HEK293T (cell line): Measurements from ENCODE around the gene CA10.

Experiments used
- CTCF ChIA-PET: fragments of 350-600 bp; formaldehyde crosslinking; extraction: SDS; loops from one replicate; lab custom pipeline; 2021; ENCODE audit warnings: antibody characterized with exemption, inconsistent platforms; lab: Yijun Ruan, JAX
- POLR2A ChIA-PET: fragments of 350-600 bp; formaldehyde crosslinking; extraction: SDS; loops from one replicate; lab custom pipeline; 2020; ENCODE audit warnings: antibody characterized with exemption, inconsistent platforms; lab: Yijun Ruan, JAX
- DNase-seq: peaks from one replicate; pipeline ENCODE4 v3.0.0; 2012; ENCODE audit warnings: mixed read lengths; ENCODE audit errors: extremely low spot score
- ARNT ChIP-seq: fragments of 450-650 bp; IDR thresholded peaks from 2 replicates; pipeline ENCODE4 v1.6.1; 2017; ENCODE audit warnings: mild to moderate bottlenecking
- BHLHE40 ChIP-seq: fragments of 450-650 bp; IDR thresholded peaks from 2 replicates; pipeline ENCODE4 v1.6.1; 2016; ENCODE audit warnings: mild to moderate bottlenecking, moderate library complexity, borderline replicate concordance
- CTBP1 ChIP-seq: fragments of 450-650 bp; IDR thresholded peaks from 2 replicates; pipeline ENCODE4 v1.6.1; 2016; ENCODE audit warnings: borderline replicate concordance
- ELF4 ChIP-seq: fragments of 450-650 bp; IDR thresholded peaks from 2 replicates; pipeline ENCODE4 v1.6.1; 2017; ENCODE audit warnings: antibody characterized with exemption
- FOXA1 ChIP-seq: fragments of 450-650 bp; IDR thresholded peaks from 2 replicates; pipeline ENCODE4 v1.6.1; 2016; ENCODE audit warnings: mild to moderate bottlenecking
- FOXK2 ChIP-seq: fragments of 450-650 bp; IDR thresholded peaks from 2 replicates; pipeline ENCODE4 v1.6.1; 2016; ENCODE audit warnings: mild to moderate bottlenecking
- FOXM1 ChIP-seq: fragments of 450-650 bp; IDR thresholded peaks from 2 replicates; pipeline ENCODE4 v1.6.1; 2017; ENCODE audit warnings: mild to moderate bottlenecking, borderline replicate concordance
- HDGF ChIP-seq: fragments of 450-650 bp; IDR thresholded peaks from 2 replicates; pipeline ENCODE4 v1.6.1; 2017; ENCODE audit warnings: antibody characterized with exemption, borderline replicate concordance
- L3MBTL2 ChIP-seq: fragments of 450-650 bp; conservative IDR thresholded peaks from 2 replicates; pipeline ENCODE4 v1.6.1; 2016; ENCODE audit warnings: mild to moderate bottlenecking
- LEF1 ChIP-seq: fragments of 450-650 bp; IDR thresholded peaks from 2 replicates; pipeline ENCODE4 v1.6.1; 2017; ENCODE audit warnings: mild to moderate bottlenecking, borderline replicate concordance
- NFRKB ChIP-seq: fragments of 450-650 bp; IDR thresholded peaks from 2 replicates; pipeline ENCODE4 v1.6.1; 2016; ENCODE audit warnings: mild to moderate bottlenecking, moderate library complexity
- PKNOX1 ChIP-seq: fragments of 450-650 bp; IDR thresholded peaks from 2 replicates; pipeline ENCODE4 v1.6.1; 2016
- SP1 ChIP-seq: fragments of 450-650 bp; IDR thresholded peaks from 2 replicates; pipeline ENCODE4 v1.6.1; 2017
- SUZ12 ChIP-seq: fragments of 450-650 bp; IDR thresholded peaks from 2 replicates; pipeline ENCODE4 v1.6.1; 2016; ENCODE audit warnings: mild to moderate bottlenecking
- TARDBP ChIP-seq: fragments of 450-650 bp; IDR thresholded peaks from 2 replicates; pipeline ENCODE4 v1.6.1; 2016
- ZNF384 ChIP-seq: fragments of 450-650 bp; IDR thresholded peaks from 2 replicates; pipeline ENCODE4 v1.6.1; 2016

Gene CA10

GRCh38 chr17:51805765-51806164 lies 352.7 kb downstream of the CA10 start:
- ChIA-PET CTCF (no interaction called here), POLR2A (no interaction called here)
- TF ChIP-seq TARDBP = no peak
- TF ChIP-seq FOXM1 = no peak
- no peak for TF ChIP-seq HDGF
- TF ChIP-seq ELF4 = no peak
- no peak for TF ChIP-seq SUZ12
- TF ChIP-seq CTBP1 = no peak
- TF ChIP-seq FOXA1 = no peak
- TF ChIP-seq SP1 = no peak
- TF ChIP-seq LEF1 = no peak
- TF ChIP-seq ARNT = no peak
- no peak for TF ChIP-seq PKNOX1
- TF ChIP-seq BHLHE40 = no peak
- no peak for TF ChIP-seq NFRKB
- no peak for TF ChIP-seq FOXK2
- no peak for TF ChIP-seq ZNF384
- TF ChIP-seq L3MBTL2 = no peak
- DNase-seq = no peak

GRCh38 chr17:51805185-51805584 lies 353.3 kb downstream of the CA10 start:
- DNase-seq = no peak
- no peak for TF ChIP-seq ARNT
- no peak for TF ChIP-seq SP1
- no peak for TF ChIP-seq L3MBTL2
- no peak for TF ChIP-seq FOXA1
- TF ChIP-seq BHLHE40 = no peak
- TF ChIP-seq SUZ12 = no peak
- no peak for TF ChIP-seq CTBP1
- no peak for TF ChIP-seq FOXM1
- TF ChIP-seq HDGF = no peak
- TF ChIP-seq PKNOX1 = no peak
- TF ChIP-seq NFRKB = no peak
- no peak for TF ChIP-seq TARDBP
- TF ChIP-seq FOXK2 = no peak
- no peak for TF ChIP-seq ELF4
- no peak for TF ChIP-seq ZNF384
- ChIA-PET CTCF (no interaction called here), POLR2A (no interaction called here)

GRCh38 chr17:51803161-51803560 lies 355.4 kb downstream of the CA10 start:
- POLR2A ChIA-PET = no interaction called here
- no peak for DNase-seq
- TF ChIP-seq CTBP1 (no peak), ARNT (no peak), SUZ12 (no peak), NFRKB (no peak)
- CTCF ChIA-PET = no interaction called here

- no peak for DNase-seq
- ChIA-PET POLR2A (no interaction called here), CTCF (no interaction called here)
- TF ChIP-seq TARDBP (no peak), NFRKB (no peak), HDGF (no peak), L3MBTL2 (no peak), FOXM1 (no peak), ZNF384 (no peak), ELF4 (no peak), CTBP1 (no peak), LEF1 (no peak), SUZ12 (no peak), BHLHE40 (no peak), FOXA1 (no peak), SP1 (no peak), ARNT (no peak), PKNOX1 (no peak), FOXK2 (no peak)
Observed at GRCh38 chr17:51802544-51802943, 356.0 kb downstream of the CA10 start.

- POLR2A ChIA-PET = no interaction called here
- CTCF ChIA-PET = no interaction called here
- TF ChIP-seq LEF1 (no peak), FOXK2 (no peak), TARDBP (no peak), CTBP1 (no peak), BHLHE40 (no peak), ZNF384 (no peak), PKNOX1 (no peak), NFRKB (no peak)
- DNase-seq = no peak
Observed at GRCh38 chr17:51801626-51802025, 356.9 kb downstream of the CA10 start.

GRCh38 chr17:51799981-51800380 lies 358.5 kb downstream of the CA10 start:
- DNase-seq = no peak
- TF ChIP-seq ARNT (no peak), TARDBP (no peak), FOXK2 (no peak), LEF1 (no peak), BHLHE40 (no peak)
- CTCF ChIA-PET = no interaction called here
- POLR2A ChIA-PET = no interaction called here

GRCh38 chr17:51799240-51799639 lies 359.3 kb downstream of the CA10 start:
- TF ChIP-seq FOXA1 = no peak
- no peak for TF ChIP-seq PKNOX1
- no peak for TF ChIP-seq TARDBP
- TF ChIP-seq FOXK2 = no peak
- TF ChIP-seq HDGF = no peak
- TF ChIP-seq ARNT = no peak
- no peak for TF ChIP-seq BHLHE40
- TF ChIP-seq LEF1 = no peak
- ChIA-PET POLR2A (no interaction called here), CTCF (no interaction called here)
- no peak for DNase-seq
